HG03565 (cell line): ENCODE results near the gene SRSF9.
"Not testable (repeated sequence)": the region's sequence is repeated elsewhere in the genome, so short reads cannot be mapped to it uniquely, and the experiment has no call there.

Source experiments
- ATAC-seq: cut with Tn5 transposase; IDR thresholded peaks from one replicate; pipeline ENCODE4 v1.9.1; 2021; ENCODE audit warnings: mild to moderate bottlenecking, moderate library complexity; ENCODE audit not compliant: unreplicated experiment

SRSF9 gene

DNA sequence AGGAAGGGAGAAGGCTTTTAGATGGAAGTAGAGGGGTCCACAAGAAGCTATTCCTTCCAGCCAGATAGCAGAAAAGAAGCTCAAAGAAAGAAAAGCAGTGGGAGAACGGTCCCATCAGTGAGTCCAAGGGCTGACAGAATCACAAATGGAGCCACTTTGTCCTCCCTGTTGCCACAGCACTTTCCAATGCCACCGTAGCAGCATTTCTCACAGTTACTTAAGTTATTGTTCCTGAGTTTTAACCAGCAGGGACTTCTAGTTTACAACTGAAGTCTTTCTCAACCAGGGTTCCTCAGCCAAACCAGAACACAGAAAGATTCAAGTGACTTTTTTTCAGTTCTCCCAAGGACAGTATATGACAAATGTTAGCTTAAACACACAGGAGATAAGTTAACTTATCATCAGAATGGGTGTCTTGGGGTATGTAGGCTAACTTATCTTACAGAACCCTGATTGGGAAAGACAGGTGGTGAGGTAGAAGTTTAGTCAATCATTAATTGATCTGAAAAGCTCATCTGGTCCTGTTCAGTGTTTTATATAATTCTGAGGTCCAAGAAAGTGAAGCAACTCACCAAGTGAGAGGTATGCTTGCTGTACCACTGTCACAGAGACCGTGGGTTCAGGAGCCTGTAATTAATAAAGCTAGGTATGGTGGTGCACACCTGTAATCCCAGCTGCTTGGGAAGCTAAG lies 16.3 kb downstream of the SRSF9 start:
- ATAC-seq: no peak

DNA sequence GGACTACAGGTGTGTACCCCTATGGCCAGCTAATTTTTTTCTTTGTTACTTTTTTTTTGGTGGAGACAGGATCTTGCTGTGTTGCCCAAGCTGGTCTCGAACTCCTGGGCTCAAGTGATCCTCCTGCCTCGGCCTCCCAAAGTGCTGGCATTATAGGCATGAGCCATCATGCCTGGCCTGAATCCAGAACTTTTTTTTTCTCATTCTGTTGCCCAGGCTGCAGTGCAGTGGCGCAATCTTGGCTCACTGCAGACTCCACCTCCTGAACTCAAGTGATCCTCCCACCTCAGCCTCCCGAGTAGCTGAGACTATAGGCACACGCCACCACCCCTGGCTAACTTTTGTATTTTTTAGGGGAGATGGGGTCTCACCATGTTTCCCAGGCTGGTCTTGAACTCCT lies 17.0 kb downstream of the SRSF9 start:
- not testable (repeated sequence) for ATAC-seq

DNA sequence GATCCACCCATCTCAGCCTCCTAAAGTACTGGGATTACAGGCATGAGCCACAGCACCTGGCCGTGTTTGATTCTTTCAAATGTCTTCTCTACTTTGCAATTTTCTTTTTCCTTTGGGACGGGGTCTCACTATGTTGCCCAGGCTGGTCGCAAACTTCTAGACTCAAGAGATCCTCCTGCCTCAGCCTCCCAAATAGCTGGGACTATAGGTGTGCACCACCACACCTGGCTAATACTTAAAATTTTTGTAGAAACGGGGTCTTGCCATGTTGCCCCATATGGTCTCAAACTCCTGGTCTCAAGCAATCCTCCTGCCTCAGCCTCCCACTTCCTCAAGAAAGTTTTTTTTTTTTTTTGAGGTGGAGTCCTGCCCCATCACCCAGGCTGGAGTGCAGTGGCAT lies 21.6 kb downstream of the SRSF9 start:
- ATAC-seq: no peak

DNA sequence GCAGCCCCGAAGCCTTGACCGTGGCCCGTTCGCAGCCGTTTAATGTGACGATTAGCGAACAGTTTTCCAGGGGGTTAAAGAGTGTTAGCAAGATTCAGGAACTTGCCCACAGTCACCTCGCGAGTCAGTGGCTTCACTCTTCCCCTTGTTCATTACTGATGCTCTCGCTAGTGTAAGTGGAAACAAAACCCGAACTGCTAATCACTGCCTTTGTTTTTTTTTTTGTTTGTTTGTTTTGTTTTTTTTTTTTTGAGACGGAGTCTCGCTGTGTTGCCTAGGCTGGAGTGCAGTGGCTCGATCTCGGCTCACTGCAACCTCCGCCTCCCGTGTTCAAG lies 22.7 kb downstream of the SRSF9 start:
- ATAC-seq: not testable (repeated sequence)

DNA sequence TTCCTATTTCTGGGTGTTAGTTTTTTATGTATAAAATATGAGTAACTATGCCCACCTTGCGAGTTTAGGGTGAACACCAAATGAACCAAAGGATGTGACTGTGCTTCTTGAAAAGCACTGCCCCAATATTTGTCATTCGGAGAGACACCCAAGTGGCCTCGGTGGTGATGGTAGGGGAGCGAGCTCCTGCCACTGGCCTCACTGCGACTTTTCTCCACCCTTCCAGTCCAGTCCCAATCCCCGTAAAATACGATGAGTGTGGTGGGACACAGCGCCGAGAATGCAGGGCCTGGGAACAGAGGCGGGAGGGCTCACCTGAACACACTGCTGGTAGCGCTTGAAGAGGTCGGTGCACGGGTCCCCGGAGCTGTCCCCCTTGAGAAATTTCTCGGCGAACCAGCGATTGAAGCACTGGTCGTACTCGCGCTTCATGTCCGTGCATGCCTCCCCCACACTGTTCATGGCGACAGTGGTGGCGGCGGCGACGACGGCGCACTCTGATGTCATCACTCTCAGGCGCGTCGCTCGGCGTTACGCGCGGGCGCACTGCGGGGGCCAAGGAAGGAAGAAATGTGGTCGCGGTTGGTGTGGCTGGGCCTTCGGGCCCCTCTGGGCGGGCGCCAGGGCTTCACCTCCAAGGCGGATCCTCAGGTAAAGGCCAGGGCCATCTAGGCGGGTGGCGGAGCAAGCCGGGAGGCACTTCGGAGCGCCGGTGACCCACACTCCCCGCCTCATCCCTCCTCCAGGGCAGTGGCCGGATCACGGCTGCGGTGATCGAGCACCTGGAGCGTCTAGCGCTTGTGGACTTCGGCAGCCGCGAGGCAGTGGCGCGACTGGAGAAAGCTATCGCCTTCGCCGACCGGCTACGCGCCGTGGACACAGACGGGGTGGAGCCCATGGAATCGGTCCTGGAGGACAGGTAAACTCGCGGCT lies 23.4 kb downstream of the SRSF9 start, which contains the start of the genes GATC and TRIAP1:
GATC (plus strand) TSS at position 534 of the 933 bp plus-strand sequence; CDS start at position 571, 37 bp downstream.
TRIAP1 (minus strand) TSS at position 474 of the 933 bp plus-strand sequence; CDS start at position 462, 12 bp downstream.
- ATAC-seq: peak; percentile 81

DNA sequence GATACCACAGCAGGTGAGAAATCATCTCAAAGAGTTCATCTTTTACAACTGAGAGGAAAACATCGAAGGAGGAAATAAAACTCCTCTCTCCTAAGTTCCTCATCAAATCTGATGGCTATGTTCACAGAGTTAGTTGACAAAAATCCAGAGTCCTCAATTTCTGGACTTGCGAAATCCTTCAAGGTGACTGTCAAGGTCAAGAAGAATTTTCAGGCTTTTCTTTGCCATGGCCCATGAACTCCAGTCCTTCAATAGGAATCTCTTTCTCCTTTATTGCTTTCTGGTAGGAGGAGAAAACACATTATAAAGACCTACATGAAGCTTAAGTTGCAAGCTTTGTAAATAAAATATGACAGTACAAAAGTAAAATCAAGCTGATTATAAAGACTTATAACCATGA lies 24.9 kb downstream of the SRSF9 start:
- ATAC-seq: no peak

DNA sequence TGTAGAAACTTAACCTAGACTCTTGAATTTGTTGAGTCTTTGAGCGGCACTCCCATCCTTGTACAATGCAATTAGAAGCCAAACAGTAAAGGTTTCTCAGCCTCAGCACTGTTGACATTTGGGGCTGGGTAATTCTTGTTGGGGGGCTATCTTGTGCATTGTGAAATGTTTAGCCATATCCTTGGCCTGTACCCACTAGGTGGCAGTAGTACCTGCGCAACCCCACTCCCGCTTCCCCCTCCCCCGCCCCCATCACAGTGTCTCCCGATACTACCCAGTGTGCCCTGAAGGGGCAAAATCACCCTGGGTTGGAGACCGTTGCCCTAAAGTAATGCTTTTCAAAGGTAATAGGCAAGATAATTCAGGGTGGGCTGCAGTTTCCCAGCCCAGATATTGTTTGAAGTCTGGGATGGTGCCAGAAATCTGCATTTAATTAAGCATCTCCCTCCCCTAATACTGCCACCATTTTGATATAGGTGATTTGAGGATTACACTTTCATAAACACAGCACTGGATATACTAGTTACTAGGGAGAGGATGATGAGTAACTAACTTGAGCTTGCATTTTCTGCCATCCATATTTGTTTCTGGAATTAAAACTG lies 29.8 kb downstream of the SRSF9 start:
- no peak for ATAC-seq

DNA sequence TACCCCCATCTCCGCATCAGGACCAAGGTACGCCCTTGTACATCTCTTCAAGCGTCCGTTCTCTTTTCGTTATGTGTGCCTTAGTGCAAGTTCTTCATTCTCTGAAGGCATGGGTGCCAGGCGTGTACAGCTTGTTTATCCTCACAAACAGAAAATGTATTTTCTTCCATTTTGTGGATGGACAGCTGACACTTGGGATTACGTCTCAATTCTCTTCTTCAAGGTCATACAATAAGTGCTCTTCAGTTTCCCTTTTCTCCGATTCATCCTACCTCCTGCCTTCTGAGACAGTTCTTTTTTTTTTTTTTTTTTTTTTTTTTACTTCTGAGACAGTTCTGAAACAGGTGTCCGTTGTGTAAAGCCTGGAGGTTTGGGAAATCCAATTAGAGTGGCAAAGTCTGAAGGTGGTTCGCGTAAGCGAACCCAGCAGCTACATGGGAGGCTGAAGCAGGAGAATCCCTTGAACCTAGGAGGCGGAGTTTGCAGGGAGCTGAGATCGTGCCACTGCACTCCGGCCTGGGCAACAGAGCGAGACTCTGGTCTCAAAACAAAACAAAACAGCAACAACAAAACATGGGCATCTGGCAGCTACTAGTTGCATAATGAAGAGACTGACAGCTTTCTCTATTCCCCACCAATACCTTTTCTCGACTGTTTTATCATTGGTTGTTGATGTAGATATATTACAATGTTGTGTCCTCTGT lies 30.9 kb downstream of the SRSF9 start:
- no peak for ATAC-seq

DNA sequence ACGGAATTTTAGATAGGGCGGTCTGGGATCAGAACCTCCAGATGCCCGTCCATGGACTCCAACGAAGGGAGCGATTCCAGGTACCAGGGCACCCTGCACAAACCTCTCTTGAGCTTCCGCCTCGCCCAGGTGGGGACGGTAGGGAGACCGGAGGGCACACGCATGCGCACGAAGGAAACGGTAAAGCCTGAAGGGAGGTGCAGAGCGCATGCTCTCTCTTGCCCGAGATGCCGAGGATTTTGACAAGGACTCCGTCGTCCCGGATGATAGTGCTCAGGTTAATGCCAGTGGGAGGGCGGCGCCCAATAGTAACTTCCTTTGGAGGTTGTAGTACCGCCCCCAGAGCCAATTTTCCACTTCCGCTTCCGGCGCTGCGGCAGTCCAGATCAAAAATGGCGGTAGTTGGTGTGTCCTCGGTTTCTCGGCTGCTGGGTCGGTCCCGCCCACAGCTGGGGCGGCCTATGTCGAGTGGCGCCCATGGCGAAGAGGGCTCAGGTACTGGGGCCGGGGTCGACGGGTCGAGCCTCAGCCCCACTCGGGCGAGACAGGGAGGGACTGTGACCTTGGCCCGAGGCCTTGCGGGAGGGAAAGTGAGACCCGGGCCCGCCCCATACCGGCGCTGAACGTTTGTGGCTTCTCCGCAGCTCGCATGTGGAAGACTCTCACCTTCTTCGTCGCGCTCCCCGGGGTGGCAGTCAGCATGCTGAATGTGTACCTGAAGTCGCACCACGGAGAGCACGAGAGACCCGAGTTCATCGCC lies 31.6 kb downstream of the SRSF9 start, which contains the start of gene COX6A1:
COX6A1 (plus strand) TSS at position 379 of the 760 bp plus-strand sequence; CDS start at position 393, 14 bp downstream.
- peak; percentile 96 for ATAC-seq

DNA sequence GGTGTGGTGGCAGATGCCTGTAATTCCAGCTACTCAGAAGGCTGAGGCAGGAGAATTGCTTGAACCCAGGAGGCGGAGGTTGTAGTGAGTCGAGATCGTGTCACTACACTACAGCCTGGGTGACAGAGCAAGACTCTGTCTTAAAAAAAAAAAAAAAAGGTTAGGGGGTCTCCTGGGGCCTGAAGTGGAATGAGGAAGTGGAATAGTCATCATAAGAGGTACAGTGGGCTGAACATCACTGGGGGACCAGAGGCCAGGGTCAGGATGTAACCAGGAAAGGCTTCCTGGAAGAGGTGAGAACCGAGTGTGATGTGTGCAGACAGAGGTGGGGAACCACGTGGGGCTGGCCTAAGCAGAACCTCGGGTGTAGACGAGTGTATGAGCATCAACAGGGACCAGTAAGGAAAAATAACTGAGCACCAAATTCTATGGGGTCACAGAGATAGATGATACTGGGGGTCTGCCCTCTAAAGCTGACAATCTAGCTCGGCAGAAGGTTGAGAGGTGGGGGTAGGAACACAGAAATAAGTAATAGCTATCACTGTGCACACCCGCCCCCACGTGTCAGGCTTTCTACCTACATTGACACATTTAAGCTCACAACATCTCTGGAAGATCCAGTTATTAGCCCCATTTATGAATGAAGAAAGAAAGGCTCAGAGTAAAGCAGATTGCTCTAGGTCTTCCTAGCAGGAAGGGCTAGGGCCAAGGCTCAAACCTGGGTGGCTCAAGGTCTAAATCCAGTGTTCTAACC lies 36.6 kb downstream of the SRSF9 start:
- ATAC-seq: no peak

DNA sequence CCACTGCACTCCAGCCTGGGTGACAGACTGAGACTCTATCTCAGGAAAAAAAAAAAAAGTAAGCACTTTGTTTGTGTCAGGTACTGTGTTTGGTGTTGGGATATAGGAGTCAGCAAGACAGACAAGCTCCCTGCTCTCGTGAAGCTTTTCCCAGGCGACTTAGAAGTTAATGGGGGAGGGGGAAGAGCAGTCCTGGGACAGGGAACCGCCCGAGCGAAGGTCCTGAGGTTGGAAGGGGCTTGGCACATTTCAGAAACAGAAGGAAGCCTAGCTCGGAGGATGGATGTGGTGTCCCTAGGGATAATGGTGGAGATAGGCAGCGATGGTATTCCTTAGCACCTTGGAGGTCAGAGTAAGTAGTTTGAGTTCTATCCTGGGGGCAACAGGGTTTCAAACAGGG lies 40.2 kb downstream of the SRSF9 start:
- ATAC-seq: no peak

DNA sequence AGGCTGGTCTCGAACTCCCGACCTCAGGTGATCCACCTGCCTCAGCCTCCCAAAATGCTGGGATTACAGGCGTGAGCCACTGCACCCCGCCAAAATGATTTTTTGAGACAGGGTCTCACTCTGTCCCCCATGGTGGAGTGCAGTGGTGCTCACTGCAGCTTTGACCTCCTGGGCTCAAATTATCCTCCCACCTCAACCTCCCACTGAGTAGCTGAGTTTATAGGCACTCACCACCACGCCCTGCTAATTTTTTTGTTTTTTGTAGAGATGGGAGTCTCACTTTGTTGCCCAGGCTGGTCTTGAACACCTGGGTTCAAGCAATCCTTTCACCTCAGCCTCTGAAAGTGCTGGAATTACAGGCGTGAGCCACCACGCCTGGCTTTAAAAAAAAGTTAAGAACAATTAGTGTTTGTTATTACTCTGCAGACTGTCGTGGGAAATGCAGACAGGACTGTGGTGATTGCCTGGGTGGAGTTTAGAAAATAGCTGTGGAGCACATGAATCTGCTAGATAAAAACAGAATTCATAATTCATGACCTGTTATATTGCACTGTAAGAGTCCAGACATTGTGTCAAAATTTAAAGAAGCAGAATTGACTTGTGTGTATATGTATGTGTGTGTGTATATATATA lies 40.8 kb downstream of the SRSF9 start:
- no peak for ATAC-seq

DNA sequence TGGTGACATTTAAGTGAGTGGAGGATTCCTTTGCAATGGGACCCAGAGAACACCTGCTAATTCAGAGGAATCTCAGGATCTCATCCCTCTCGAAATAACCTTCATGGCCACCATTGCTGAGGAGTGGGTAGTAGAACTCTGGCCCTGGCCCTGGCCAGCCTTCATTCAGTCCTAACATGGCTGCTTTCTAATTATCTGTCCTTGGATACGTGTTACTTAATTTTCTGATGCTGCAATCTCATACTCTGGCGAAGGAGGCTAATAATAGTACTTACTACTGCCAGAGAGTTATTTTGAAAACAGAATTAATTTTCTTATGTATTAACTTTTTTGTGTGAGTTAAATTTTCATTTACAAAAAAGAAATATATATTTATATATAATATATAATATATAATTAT lies 43.8 kb downstream of the SRSF9 start:
- ATAC-seq: no peak

DNA sequence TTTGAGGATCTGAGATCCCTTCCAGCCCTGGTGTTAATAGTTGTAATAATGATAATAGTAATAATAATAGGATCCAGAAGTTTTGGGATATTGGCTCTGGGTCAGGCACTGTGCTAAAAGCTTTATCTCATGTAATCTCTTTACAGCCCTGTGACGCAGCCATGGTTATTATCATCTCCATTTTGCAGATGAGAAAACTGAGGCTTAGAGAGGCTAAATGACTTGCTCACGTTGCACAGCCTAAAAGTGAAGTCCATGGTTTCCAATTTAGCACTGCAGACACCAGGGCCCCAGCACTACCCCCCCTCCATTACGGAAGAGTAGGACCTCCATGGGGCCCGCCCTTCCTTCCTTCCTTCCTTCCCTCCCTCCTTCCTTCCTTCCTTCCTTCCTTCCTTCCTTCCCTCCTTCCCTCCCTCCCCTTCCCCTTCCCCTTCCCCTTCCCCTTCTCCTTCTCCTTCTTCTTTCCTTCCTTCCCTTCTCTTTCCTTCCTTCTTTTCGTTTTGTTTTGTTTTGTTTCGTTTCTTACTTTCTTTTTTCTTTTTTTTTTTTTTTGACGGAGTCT lies 46.6 kb downstream of the SRSF9 start:
- ATAC-seq: no peak

DNA sequence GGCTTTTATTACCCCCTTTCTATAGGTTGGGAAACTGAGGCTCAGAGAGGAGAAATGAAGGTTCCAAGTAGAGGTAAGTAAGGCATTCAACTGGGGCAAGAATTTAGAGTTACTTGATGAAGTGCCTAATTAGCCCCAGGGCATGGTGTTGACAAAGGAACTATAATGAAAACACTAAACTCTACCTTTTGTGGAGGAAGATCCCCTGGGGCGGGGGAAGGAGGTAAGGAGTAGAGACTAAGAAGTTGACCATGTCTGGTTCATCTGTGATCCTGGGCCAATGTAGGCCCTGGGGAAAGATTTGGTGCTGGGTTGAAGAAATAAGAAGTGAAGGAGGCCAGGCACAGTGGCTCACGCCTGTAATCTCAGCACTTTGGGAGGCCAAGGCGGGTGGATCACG lies 47.8 kb downstream of the SRSF9 start:
- ATAC-seq: no peak

DNA sequence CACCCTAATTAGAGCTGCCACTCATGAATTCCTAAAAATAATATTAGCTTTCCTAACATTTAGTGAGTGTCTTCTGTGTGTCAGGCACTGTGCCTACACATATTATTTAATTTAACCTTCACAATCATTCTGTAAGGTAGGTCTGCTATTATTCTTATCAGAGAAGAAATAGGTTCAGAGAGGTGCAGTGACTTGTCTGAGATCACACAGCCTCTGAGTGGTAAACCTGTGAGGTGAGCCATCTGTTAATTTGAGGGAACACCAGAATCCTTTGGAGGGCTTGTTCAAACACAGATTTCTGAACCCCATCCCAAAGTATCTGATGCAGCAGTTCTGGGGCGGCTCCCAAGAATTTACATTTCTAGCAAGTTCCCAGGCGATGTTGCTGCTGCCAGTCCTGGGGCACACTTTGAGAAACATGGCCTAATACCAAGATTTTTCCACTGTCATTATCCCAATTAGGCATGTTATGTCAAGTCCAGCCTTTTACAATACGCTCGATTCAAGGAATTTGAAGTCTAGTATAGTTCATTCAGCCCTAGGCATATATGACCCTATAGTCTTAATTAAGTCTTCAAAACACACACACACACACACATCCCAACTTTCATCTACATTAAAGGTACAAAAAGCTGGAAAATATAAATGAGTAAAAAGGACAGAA lies 51.5 kb downstream of the SRSF9 start:
- ATAC-seq: no peak

DNA sequence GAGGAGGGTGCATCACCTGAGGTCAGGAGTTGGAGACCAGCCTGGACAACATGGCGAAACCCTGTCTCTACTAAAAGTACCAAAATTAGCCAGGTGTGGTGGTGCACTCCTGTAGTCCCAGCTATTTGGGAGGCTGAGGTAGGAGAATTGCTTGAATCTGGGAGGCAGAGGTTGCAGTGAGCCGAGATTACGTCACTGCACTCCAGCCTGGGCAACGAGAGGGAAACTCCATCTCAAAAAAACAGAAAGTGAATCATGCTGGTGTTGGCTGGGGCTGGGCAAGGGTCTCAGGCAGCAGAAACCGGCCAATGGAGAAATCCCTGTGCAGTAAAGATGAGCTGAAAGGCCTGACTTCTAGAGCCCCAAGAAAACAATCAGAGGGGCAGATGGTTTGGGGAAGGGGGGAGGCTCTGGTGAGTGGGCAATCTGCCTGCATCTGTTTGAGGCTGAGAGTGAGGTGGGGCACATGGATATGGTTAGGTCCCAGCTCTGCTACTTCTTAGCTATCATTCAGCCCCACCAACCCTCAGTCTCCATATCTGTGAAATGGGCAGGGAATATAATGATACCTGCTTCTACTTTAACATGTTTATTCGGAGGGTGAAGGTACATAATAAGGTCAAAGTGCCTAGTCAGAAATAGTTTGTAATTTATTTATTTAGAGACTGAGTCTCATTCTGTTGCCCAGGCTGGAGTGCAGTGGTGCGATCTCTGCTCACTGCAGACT lies 52.9 kb downstream of the SRSF9 start:
- no peak for ATAC-seq
